SU-DHL-6 (cell line): Measurements from ENCODE around the gene ABCA12.

Experiments used
- EZH2phosphoT487 ChIP-seq: fragments of 200-600 bp; sonication (generic), shearing (Covaris generic); conservative IDR thresholded peaks from 2 replicates; pipeline ENCODE4 v1.6.1; 2018; ENCODE audit warnings: mild to moderate bottlenecking, antibody characterized with exemption, low read length, moderate library complexity, mixed read lengths
- TF ChIP-seq, protein P1 (sequence below): fragments of 200-600 bp; sonication (generic); IDR thresholded peaks from one replicate; pipeline ENCODE4 v1.5.1; 2017; ENCODE audit warnings: antibody characterized with exemption, mild to moderate bottlenecking, low read length, moderate library complexity; ENCODE audit not compliant: insufficient read depth, poor library complexity, severe bottlenecking

DNA sequence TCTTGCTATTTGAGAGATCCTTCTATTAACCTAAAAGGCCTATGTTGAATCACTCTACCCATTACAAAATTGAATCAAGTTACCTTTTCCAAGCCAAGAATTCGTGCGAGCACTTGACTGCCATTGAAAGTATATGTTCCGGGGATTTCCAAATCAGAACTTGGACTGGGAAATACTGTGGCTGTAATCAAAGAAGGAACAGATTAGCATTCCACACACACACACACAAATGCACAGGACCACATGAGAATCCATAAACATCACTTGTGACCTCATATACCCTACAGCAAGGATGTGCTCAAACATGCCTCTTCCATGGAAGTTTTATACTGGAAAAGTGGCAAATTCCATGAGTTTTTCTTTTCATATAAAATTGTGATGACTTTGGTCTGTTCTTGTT is 86.0 kb downstream of the ABCA12 start:
- TF ChIP-seq, protein P1, sequence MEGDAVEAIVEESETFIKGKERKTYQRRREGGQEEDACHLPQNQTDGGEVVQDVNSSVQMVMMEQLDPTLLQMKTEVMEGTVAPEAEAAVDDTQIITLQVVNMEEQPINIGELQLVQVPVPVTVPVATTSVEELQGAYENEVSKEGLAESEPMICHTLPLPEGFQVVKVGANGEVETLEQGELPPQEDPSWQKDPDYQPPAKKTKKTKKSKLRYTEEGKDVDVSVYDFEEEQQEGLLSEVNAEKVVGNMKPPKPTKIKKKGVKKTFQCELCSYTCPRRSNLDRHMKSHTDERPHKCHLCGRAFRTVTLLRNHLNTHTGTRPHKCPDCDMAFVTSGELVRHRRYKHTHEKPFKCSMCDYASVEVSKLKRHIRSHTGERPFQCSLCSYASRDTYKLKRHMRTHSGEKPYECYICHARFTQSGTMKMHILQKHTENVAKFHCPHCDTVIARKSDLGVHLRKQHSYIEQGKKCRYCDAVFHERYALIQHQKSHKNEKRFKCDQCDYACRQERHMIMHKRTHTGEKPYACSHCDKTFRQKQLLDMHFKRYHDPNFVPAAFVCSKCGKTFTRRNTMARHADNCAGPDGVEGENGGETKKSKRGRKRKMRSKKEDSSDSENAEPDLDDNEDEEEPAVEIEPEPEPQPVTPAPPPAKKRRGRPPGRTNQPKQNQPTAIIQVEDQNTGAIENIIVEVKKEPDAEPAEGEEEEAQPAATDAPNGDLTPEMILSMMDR, result no peak
- no peak for TF ChIP-seq EZH2phosphoT487
